OCI-LY7 (cell line): ENCODE results near the gene MRPL18.

Experiments
- EZH2phosphoT487 ChIP-seq: fragments of 200-600 bp; sonication (generic); IDR thresholded peaks from 2 replicates; pipeline ENCODE4 v1.6.1; 2018; ENCODE audit warnings: low read depth, borderline replicate concordance, mild to moderate bottlenecking, mixed run types, antibody characterized with exemption, low read length, moderate library complexity, mixed read lengths
- TF ChIP-seq, protein P1 (sequence below): fragments of 200-600 bp; sonication (generic); conservative IDR thresholded peaks from 2 replicates; pipeline ENCODE4 v1.5.1; 2014; ENCODE audit warnings: mild to moderate bottlenecking, antibody characterized with exemption, low read length, moderate library complexity, mixed read lengths

DNA sequence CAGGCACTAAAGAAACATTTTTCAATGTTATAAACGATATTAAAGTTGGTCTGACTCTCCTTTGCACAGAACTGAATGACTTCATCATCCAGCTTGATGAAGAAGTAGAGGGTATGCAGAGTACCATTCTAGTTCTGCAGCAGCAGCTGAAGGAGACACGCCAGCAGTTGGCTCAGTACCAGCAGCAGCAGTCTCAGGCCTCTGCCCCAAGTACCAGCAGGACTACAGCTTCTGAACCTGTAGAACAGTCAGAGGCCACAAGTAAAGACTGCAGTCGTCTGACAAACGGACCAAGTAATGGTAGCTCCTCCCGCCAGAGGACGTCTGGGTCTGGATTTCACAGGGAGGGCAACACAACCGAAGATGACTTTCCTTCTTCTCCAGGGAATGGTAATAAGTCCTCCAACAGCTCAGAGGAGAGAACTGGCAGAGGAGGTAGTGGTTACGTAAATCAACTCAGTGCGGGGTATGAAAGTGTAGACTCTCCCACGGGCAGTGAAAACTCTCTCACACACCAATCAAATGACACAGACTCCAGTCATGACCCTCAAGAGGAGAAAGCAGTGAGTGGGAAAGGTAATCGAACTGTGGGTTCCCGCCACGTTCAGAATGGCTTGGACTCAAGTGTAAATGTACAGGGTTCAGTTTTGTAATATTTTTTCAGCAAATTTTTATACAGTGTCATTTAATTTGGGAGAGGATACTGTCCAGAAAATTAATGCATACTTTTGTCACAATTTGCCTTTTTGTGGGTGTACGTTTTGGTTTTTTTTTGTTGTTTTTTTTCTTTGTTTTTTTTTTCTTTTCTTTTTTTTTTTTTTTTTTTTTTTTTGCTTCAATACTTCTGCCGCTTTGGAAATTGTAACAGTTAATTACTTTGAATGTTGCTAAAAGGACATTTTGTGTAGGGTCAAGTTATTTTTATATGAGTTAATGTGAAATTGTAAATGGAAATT, 35.0 kb upstream of the MRPL18 start:
- TF ChIP-seq, protein P1, sequence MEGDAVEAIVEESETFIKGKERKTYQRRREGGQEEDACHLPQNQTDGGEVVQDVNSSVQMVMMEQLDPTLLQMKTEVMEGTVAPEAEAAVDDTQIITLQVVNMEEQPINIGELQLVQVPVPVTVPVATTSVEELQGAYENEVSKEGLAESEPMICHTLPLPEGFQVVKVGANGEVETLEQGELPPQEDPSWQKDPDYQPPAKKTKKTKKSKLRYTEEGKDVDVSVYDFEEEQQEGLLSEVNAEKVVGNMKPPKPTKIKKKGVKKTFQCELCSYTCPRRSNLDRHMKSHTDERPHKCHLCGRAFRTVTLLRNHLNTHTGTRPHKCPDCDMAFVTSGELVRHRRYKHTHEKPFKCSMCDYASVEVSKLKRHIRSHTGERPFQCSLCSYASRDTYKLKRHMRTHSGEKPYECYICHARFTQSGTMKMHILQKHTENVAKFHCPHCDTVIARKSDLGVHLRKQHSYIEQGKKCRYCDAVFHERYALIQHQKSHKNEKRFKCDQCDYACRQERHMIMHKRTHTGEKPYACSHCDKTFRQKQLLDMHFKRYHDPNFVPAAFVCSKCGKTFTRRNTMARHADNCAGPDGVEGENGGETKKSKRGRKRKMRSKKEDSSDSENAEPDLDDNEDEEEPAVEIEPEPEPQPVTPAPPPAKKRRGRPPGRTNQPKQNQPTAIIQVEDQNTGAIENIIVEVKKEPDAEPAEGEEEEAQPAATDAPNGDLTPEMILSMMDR: no peak
- TF ChIP-seq EZH2phosphoT487: no peak
